SW 1271 (cell line): Measurements from ENCODE around the gene ZNF281.

ENCODE experiments used
- DNase-seq, 2 experiments: peaks; one replicate each; lab custom pipeline; 2025; lab: John Stamatoyannopoulos, UW

The ZNF281 gene

DNA sequence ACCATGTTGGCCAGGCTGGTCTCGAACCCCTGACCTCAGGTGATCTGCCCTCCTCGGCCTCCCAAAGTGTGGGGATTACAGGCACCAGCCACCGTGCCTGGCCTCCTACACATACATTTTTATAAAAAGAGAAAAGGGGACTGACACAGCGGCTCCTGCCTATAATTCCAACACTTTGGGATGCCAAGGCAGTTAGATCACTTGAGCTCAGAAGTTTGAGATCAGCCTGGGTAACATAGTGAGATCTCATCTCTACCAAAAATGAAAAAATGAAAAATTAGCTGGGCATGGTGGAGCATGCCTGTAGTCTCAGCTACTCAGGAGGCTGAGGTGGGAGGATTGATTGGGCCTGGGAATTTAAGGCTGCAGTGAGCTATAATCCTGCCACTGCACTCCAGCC lies 23.4 kb downstream of the ZNF281 start:
- DNase-seq = no peak

DNA sequence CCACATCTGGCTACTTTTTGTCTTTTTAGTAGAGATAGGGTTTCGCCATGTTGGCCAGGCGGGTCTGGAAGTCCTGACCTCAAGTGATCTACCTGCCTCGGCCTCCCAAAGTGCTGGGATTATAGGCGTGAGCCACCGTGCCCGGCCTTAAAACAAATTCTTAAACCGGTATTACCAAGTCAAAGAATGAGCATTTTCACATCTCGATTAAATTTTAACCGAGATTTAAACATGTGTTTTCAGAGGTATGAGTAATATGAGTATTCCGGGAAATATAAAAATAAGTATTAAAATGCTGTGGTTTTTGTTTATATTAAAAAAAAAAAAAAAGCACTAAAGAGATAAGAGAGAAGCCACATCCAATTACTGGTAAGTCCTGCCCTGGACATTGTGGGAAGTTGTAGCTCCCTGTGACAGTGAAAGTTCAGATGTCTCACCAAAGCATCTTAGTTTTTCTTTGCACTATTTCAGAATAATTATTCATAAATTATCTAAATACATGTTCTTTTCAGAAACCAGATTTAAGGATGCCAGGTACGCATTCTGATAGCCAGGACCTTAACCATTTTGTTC lies 24.9 kb downstream of the ZNF281 start:
- DNase-seq = no peak

DNA sequence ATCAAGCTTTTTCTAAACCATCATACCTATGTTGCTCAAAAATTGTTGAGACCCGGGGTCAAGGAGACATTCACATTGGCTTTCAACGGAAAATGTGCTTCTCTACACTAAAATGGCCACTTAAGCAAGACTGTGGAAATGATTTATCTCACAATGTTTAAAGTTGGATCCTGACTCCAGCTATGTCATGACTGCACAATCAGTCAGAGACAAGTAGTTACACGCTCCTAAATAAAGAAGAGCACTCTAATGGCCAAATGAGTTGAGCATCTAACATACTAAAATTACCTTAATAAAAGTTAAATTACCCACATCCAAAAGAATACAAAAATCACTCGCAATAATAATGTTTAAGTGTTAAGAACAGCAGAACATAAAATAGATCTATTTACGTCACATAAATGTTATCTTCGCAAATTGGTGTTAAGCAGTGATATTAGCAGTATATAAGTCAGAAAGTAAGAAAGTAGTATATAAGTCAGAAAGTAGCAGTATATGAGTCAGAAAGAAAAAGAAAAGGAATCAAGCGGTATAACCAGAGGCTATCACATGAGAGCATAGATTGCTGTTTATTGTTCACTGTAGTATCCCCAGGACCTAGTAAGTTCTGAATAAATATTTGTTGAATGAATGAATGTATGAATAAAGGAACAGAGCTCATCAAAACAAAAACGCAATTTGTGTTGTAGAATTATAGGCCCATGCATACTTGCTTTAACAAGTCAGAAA lies 28.4 kb downstream of the ZNF281 start:
- no peak for DNase-seq

DNA sequence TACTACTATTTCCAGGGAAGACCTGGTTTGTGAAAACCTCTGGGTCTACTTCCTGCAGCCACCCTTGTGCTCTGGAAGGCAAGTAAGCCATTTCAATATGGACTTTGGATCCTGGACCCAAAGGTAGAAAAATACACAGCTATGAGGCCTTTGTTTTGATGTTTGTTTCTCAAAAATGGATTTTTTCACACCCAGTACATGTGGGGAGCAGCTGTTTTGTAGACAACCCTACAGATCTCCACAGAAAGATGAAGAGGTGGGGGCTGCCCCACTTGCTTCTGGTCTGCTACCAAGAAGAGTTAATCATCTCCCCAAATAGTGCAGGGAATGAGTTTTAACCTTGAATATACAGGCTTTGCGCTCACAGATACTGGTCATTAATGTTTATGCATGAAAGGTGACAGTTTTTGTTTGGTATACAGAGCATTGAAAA lies 29.2 kb downstream of the ZNF281 start:
- DNase-seq = no peak

DNA sequence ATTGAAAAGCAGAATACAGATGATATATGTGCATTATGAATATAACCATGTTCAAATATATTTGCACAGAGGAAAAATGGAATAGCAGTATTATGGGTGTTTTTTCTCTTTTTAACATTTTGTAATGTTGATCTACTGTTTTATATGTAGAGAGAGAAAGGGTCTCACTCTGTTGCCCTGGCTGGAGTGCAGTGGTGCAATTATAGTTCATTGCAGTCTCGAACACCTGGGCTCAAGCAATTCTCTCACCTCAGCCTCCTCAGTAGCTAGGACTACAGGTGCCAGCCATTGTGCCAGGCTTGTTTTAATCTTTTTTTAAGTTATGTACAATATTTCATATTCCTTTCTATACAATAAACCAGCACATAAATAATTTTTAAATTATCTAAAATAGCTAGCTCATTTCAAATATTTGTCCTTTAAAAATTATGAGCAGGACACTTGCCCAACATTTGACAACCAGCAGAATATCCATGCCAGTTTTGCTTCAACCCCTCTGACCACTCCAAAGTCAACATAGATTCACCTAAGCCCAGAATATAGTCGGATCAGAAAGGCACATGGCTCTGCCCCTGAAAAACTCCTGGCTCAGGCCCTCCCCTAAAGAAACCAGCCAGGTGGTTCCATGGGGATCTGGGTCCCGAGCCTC lies 29.8 kb downstream of the ZNF281 start:
- DNase-seq = no peak

DNA sequence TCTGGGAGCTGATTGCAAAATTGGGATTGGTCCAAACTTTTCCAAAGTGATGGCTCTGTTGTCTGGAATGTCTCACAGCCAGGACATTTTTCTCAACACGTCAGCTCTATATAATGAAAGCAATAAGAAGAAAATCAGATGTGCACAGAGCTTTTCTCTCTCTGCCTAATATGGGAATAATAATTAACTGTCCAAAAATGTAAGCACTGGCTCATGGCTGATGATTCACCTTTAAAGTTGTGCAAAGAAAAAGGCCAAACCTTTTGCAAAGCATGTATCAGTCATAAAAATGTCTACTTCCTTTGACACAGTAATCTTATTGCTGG lies 30.4 kb downstream of the ZNF281 start:
- peak in 1 of 2 experiments; percentile 50 for DNase-seq

DNA sequence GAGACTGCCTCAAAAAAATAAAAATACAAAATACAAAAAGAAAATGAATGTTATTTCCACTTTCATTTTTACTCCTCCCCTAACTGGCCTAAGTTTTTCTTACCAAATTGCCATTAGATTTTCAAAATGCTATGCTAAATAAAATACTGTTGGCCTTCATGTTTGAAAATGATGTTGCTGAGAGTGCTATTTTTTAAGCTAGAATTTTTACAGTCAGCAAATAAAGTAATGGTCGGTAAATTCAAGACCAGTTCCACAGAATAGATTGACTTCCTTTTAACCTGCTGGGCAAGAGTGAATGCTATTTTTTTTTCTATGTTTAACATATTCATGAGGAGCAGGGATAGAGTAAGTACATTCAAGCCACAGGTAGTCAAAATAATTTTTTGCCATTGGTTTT lies 31.7 kb downstream of the ZNF281 start:
- no peak for DNase-seq

DNA sequence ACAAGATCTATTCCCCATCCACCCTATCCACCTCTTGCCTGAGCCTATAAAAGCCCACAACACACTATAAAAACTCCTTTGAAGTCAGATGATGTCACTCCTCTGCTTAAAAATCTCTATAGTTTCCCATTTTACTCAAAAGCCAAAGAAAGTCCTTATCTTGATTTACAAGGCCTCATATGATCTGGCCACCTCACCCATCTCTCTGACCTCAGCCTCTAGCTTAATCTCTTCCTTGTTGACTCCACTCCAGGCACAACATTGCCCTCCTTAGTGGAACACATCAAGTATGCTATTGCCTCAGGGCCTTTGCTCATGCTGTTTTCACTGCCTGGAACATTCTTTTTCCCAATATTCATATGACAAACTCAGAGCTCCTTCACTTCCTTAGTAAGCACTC lies 33.3 kb downstream of the ZNF281 start:
- no peak for DNase-seq

DNA sequence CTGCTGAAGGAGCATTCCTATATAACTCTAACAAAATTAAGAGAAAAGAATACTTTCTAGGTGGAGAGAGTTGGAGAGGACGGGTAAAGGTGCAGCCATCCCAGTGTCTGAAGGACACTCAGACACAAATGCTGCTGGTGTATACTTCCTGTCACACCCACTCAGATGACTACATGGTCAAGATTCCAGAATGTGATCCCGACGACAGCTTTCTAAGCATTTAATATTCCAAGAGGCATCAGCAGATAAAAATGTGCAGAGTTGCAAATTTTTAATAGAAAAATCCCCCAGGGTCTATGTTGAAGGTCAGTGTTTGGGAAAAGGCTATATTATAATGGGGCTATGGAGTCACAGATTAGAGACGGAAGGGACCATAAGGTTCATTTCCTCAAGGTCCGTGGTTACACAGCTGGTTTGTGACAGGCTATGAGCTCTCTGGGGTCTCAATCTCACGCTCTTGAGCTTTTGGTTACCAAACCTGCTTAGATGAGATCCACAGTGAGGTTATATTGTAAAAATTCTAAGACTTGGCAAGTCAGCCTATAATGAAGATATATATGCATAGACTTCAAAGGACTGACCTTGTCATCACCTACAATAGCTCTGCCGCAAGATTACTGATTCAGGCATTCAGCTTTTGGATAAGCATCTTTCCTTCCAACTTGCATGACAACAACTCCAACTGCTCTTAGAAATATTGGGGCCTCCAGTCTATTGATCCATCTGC lies 35.1 kb downstream of the ZNF281 start:
- DNase-seq = no peak

DNA sequence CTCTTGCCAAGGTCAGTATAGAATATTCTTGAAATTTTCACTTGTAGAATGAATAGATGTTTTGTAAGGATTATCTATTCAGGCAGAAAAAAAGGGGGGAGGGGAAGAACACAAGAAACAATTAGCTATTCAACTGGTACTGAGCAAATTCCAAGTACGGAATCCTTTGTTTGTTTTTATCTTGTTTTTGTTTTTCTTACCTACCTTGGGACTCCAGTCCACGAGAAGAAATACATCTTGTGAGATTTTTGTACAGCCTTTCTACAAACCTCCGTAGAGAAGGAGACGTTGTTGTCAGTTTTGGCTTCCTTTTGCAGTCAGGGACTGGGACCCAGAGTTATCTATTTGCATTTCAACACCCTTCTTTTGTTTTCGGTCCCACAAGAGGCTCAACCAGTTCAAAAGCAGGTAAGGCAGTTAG lies 36.0 kb downstream of the ZNF281 start:
- no peak for DNase-seq

DNA sequence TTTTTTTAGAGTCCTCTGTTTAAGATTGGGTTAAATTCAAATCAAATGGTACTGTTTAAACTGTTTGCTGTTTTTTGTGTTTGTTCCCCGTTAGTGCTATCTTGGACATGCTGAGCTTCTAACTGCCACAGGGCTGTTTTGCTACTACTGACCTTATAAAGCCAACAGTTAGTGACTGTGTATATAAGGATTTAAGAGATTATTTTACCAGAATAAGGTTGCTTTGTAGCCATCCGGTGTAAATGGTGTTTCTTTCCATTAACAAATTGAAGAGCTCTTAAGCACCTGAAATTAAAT lies 37.0 kb downstream of the ZNF281 start:
- no peak for DNase-seq

DNA sequence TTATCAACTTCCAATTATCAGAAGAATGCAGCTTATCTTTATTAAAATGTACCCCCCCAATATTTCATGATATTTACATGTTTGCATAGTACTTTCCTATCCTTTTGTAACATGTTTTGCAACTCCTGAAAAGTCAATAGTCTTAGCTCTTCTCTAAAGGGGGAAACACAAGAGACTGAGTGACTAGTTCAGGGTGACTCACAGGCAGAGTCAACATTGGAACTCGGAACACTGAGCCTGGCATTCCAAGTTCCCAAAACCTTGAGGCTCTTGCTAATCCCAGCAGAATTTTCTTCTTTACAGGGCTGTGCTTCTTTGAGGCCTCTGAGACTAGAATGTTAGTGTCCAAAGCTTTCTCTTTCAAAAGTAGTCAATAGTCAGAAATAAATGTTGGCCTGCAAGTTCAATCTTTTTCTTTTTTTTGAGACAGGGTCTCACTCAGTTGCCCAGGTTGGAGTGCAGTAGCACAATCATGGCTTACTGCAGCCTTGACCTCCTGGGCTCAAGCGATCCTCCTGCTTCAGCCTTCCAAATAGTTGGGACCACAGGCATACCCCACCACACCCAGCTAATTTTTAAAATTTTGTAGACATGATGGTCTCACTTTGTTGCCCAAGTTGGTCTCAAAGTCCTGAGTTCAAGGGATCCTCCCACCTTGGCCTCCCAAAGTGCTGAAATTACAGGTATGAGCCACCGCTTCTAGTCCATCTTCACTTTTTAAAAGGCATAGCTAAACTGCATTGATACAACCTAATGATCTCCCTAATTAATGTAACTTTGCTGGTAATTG lies 37.5 kb downstream of the ZNF281 start:
- DNase-seq = peak in 1 of 2 experiments; percentile 45

DNA sequence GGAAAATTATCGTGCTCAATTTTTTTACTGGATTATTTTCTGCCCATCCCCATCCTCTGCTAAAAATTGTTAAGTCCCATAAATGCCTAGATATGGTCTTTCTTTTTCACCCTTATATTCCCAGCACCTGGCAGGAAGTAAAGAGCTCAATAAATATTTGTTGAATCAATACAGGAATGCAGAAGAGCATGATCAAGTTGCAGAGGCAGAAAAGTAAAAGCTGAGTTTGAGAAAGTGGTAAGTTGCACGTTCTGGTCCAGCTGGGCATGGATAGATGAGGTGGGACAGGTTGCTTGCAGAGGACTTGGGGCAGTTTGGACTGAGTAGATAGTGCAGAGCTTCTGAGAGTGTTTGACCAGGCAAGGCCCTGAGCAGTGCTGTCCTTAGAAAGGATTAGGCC lies 40.1 kb downstream of the ZNF281 start:
- no peak for DNase-seq

DNA sequence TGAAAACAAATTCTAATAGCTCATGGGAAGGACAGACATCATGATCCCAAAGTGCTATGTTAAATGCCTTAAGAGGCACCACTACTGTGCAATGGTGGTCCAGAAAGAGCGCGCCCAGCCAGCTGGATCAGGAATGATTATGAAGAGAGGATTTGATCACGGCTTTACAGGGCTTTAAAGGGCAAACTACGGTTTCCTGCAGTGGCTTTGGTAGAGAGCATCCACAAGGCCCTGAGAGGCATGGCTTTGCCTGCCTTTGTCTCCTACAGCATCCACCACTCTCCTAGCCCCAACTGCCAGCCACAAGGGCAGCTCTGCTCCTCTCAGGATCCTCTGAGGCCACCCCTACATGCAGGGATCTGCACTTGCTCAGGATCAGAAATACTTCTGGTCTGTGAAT lies 40.7 kb downstream of the ZNF281 start:
- DNase-seq = no peak

DNA sequence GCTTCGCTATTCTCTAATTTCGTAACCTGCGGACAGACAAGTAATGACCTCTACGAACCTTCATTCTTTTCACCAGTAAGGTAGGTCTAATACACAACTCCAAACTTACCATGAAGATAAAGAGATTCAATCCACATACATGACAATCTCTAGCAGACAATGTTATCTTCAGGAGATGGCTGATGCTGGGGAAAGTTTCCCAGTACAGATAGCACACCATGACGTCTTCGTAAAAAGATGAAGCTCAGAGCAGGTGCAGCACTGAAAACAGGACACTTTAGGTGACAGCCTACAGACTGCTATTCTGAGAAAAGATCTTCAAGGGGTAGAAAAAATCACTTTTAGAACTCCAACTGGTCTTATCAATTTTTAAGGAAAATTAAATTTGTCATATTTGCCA lies 41.3 kb downstream of the ZNF281 start:
- no peak for DNase-seq

DNA sequence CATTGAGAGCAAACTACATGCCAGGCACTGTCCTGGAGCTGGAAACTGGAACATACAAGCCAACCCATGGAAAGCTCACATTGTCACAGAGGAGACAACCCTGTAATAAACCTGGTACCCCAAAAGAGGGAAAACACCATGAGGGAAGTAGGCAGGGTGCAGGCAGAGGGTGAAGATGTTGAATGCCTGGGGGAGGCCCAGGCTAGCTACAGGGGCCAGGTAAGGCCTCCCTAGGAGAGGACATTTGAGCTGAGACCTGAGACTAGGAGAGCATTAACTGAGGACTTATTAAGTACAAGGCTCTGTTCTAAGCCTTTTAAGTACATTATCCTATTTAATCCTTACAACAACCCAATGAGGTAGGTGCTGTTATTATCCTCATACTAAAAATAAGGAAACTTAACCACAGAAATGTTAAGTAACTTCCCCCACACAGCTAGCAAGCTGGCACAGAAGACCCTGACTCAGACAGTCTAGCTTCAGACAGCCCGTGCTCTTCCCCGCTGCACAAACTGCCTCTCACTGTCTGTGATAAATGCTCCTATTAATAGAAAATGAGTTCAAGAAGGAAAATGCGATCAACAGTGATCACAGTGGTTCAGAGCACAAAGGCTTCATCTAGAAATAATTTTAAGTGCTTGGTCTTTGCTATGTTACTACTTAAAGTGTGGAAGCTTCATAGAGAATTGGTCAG lies 41.8 kb downstream of the ZNF281 start:
- no peak for DNase-seq

DNA sequence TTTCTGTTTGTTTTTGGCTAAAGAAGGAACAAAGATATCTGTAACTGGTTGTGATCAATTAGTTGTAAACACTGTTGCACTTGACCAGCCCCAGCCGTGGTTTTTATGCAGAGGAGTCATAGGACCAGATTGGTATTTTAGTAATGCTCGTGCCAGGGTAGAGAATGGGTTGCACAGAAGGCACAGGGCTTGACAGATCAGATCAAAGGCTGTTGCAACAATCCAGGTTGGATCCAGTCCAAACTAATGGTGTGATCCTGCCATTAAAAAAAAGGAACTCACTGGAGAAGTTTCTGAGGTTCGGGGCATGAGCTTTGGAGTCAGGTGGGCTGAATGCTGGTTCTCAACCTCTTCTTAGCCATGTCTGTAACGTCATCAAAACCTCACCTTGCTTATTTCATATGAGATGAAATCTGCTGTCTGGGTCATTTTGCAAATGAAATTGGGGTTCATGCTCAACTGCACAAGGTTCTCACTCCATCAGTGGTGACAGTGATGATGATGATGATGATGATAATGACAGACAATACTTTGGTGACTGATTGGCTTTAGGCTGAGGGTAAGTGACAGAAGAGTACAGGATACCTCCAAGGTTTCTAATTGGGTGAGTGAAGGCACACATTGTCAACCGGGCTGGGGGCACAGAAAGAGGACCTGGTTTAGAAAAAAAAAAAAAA lies 43.1 kb downstream of the ZNF281 start:
- DNase-seq = no peak

DNA sequence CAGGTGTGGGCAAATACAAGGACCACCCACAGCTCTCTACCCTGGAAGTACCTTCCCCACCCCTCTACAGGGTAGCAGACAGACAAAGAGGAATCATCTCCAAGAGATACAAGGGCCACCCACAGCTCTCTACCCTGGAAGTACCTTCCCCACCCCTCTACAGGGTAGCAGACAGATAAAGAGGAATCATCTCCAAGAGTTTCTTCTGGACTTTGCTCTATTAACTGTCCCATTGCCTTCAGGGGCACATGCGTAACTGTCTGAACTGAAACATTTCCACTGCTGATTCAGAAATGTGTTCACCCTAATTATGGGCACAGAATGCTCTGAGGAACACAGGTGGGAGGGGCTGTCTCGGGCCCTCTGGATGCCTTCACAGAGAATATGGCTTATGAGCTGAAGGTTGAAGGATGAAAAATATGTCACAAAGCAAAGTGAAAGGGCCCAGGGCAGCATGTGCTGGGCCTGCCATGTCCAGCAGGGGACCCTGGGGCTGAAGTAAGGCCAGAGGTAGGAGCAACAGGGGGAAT lies 43.9 kb downstream of the ZNF281 start:
- no peak for DNase-seq

DNA sequence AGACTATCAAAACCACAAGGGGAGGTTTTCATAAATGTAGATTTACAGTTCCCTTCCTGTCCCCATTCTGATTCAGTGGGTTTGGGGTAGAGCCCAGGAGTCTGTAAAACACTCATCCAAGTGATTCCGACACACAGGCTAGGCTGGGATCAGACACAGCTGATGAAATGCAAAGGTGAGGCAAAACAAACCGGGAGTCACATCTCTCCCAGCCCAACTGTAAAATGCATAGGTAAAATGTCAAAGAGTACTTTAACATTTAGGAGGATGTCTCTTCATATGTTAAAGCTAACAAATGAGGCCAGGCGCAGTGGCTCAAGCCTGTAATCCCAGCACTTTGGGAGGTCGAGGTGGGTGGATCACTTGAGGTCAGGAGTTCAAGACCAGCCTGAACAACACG lies 45.0 kb downstream of the ZNF281 start:
- no peak for DNase-seq

DNA sequence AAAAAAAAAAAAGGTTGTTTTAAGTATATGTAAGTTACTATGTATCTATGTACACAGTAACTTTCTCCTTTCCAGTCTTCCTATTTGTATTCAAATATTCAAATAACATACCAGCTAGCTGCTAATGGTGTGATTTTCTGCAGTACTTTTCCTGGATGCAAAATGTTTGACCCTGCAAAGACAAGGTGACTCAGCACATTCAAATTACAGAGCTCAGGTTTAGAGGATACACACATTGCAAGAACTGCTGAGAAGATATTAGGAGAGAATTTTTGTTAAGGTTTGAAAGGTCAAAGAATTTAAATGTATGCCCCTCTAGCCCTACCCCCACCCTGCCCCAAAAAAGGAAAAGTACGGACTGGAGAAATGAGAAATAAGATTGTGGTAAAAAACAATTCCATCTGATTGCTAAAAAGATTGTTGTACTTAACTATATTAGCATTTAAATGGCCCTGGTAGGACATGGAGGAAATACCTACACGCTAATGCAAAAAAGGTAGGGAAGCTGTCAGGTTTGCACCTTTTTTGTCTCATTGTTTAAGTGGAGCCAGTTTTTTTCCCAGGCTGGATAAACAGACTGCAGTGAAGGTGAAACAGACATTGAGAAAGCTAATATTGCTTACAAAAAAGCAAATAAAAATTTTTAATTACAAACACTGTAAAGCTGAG lies 45.6 kb downstream of the ZNF281 start:
- no peak for DNase-seq
